ENCODE results near the gene JUN.

The JUN gene

DNA sequence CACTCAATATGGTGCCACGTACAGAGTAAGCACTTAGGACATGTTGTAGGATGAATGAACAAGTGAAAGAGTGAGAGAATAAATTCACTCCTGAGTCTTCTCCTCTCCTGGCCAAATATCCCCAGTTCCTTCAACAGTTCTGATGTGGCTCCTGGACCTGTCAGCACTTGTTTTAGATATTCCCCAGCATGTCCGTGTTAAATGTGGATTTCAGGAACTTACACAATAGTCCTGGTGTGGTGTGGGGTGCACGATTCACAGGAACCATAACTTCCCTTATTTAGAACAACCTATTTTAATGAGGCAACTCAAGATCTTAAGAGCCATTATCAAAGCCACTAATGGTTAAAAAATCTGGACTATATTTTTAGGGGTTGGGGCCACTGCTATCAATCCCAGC is 45.0 kb downstream of the JUN start:
- Histone ChIP-seq H3K4me1 (ENCODE audit: control insufficient read depth, insufficient read depth, low read length) (peaks cover 5% of the 10 kb centered on the region; the same call in 1 of the 2 replicates), H3K36me3 (ENCODE audit: control insufficient read depth in 2 of 2, insufficient read depth in 1 of 2, low read length in 2 of 2) (no peaks in the 10 kb centered on the region), H3K9me3 (ENCODE audit: control insufficient read depth, insufficient read depth, low read depth, low read length) (no peaks in the 10 kb centered on the region), H3K4me3 (ENCODE audit: low read depth, low read length) (no peak overlapping the region), H3K27ac (ENCODE audit: extremely low read depth, low read depth, low read length) (no peak overlapping the region)
- CTCF ChIA-PET = interaction anchor here (0.6 to 3.1 kb wide), 14 partner anchors 12 to 1021 kb away, joined by 3 to 18 read pairs (median 4); no protein-coding TSS in a partner anchor
- TF ChIP-seq ZNF830 (tag by site-specific recombination; IDR thresholded peaks at IDR 0.05; ENCODE audit: low read depth) = no peak
- no peak for TF ChIP-seq ZNF214 (tag by site-specific recombination; IDR thresholded peaks at IDR 0.05; ENCODE audit: borderline replicate concordance)
- no peak for TF ChIP-seq ZFHX2 (tag by site-specific recombination; conservative IDR thresholded peaks at IDR 0.05)
- no peak for TF ChIP-seq ZNF2 (tag by site-specific recombination; IDR thresholded peaks at IDR 0.05)
- TF ChIP-seq KLF9 (tag by site-specific recombination; IDR thresholded peaks at IDR 0.05; ENCODE audit: low read depth) = no peak
- POLR2A ChIA-PET = no interaction called here

DNA sequence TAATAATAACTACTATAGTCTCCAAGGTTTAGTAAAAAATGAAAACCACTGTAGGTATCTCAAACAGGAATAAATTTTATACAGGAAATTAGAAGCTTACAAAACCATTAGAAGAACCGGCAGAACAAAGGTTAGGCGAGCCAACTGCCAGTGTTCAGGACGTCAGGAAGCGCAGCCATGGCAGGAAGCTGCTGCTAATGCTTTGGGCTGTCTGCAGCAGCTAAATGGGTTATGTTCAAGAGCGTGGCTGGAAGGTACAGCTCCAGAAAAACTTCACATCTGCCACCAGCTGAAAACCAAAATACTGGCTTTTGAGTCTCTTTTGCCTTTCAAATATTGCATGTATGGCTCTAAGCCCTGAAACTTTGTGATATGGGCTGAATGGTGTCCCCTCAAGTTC is 48.3 kb downstream of the JUN start:
- POLR2A ChIA-PET = interaction anchor here (0.9 kb wide), 1 partner anchor 48 kb away, joined by 3 read pairs; the partner anchor contains the start of gene JUN
- no peaks in the 10 kb centered on the region for H3K9me3 ChIP-seq (ENCODE audit: control insufficient read depth, insufficient read depth, low read depth, low read length)
- H3K36me3 ChIP-seq (ENCODE audit: control insufficient read depth in 2 of 2, insufficient read depth in 1 of 2, low read length in 2 of 2) = no peaks in the 10 kb centered on the region
- H3K4me1 ChIP-seq (ENCODE audit: control insufficient read depth, insufficient read depth, low read length) = peaks cover 5% of the 10 kb centered on the region; the same call in 1 of the 2 replicates
- no peak overlapping the region for H3K27ac ChIP-seq (ENCODE audit: extremely low read depth, low read depth, low read length)
- CTCF ChIA-PET = interaction anchor here (0.6 to 0.8 kb wide), 4 partner anchors 9 to 67 kb away, joined by 3 to 5 read pairs (median 3); no protein-coding TSS in a partner anchor
- TF ChIP-seq ZNF621 (tag by site-specific recombination; IDR thresholded peaks at IDR 0.05) = no peak
- no peak for TF ChIP-seq KLF8 (tag by site-specific recombination; IDR thresholded peaks at IDR 0.05)
- no peak for TF ChIP-seq ZNF555 (tag by site-specific recombination; conservative IDR thresholded peaks at IDR 0.05)
- TF ChIP-seq ZBTB20 (tag by site-specific recombination; IDR thresholded peaks at IDR 0.05) = no peak
- no peak for TF ChIP-seq ZNF76 (tag by site-specific recombination; IDR thresholded peaks at IDR 0.05; ENCODE audit: borderline replicate concordance, low read depth)
- TF ChIP-seq, protein P1, sequence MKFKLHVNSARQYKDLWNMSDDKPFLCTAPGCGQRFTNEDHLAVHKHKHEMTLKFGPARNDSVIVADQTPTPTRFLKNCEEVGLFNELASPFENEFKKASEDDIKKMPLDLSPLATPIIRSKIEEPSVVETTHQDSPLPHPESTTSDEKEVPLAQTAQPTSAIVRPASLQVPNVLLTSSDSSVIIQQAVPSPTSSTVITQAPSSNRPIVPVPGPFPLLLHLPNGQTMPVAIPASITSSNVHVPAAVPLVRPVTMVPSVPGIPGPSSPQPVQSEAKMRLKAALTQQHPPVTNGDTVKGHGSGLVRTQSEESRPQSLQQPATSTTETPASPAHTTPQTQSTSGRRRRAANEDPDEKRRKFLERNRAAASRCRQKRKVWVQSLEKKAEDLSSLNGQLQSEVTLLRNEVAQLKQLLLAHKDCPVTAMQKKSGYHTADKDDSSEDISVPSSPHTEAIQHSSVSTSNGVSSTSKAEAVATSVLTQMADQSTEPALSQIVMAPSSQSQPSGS (tag by site-specific recombination; IDR thresholded peaks at IDR 0.05; ENCODE audit: low read depth) = no peak
- no peak for TF ChIP-seq ZNF571 (tag by site-specific recombination; IDR thresholded peaks at IDR 0.05)
- no peak for TF ChIP-seq ZNF266 (tag by site-specific recombination; IDR thresholded peaks at IDR 0.05; ENCODE audit: low read depth)
- TF ChIP-seq, protein P2, sequence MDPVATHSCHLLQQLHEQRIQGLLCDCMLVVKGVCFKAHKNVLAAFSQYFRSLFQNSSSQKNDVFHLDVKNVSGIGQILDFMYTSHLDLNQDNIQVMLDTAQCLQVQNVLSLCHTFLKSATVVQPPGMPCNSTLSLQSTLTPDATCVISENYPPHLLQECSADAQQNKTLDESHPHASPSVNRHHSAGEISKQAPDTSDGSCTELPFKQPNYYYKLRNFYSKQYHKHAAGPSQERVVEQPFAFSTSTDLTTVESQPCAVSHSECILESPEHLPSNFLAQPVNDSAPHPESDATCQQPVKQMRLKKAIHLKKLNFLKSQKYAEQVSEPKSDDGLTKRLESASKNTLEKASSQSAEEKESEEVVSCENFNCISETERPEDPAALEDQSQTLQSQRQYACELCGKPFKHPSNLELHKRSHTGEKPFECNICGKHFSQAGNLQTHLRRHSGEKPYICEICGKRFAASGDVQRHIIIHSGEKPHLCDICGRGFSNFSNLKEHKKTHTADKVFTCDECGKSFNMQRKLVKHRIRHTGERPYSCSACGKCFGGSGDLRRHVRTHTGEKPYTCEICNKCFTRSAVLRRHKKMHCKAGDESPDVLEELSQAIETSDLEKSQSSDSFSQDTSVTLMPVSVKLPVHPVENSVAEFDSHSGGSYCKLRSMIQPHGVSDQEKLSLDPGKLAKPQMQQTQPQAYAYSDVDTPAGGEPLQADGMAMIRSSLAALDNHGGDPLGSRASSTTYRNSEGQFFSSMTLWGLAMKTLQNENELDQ (tag by site-specific recombination; IDR thresholded peaks at IDR 0.05; ENCODE audit: low read depth) = no peak
- no peak for TF ChIP-seq ZXDB (tag by site-specific recombination; IDR thresholded peaks at IDR 0.05)
- TF ChIP-seq ZNF670 (tag by site-specific recombination; IDR thresholded peaks at IDR 0.05; ENCODE audit: low read depth) = no peak
- TF ChIP-seq ZBTB48 (tag by site-specific recombination; IDR thresholded peaks at IDR 0.05) = no peak
- no peak for TF ChIP-seq ZNF785 (tag by site-specific recombination; IDR thresholded peaks at IDR 0.05)
- TF ChIP-seq, protein P3, sequence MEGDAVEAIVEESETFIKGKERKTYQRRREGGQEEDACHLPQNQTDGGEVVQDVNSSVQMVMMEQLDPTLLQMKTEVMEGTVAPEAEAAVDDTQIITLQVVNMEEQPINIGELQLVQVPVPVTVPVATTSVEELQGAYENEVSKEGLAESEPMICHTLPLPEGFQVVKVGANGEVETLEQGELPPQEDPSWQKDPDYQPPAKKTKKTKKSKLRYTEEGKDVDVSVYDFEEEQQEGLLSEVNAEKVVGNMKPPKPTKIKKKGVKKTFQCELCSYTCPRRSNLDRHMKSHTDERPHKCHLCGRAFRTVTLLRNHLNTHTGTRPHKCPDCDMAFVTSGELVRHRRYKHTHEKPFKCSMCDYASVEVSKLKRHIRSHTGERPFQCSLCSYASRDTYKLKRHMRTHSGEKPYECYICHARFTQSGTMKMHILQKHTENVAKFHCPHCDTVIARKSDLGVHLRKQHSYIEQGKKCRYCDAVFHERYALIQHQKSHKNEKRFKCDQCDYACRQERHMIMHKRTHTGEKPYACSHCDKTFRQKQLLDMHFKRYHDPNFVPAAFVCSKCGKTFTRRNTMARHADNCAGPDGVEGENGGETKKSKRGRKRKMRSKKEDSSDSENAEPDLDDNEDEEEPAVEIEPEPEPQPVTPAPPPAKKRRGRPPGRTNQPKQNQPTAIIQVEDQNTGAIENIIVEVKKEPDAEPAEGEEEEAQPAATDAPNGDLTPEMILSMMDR (tag by site-specific recombination; IDR thresholded peaks at IDR 0.05) = no peak
- no peak for TF ChIP-seq ZNF548 (tag by site-specific recombination; IDR thresholded peaks at IDR 0.05)
- no peak overlapping the region for H3K4me3 ChIP-seq (ENCODE audit: low read depth, low read length)
